Activated CD4-positive, CD25-positive, alpha-beta regulatory T cell treated with anti-CD3 and anti-CD28 coated beads, Interleukin-2, amount 50 U/mL, for 16 hours (primary cell): ENCODE measurements around the gene RAI1.
"Not testable (repeated sequence)": the region's sequence is repeated elsewhere in the genome, so short reads cannot be mapped to it uniquely, and the experiment has no call there.

Source experiments
- DNase-seq: peaks from one replicate; pipeline ENCODE4 v3.0.0-alpha.2; 2020; ENCODE audit warnings: low read depth, low spot score

Gene RAI1

GRCh38 chr17:17681187-17681743 is at the start of gene RAI1:
TSS of gene RAI1 (plus strand) at chr17:17681458. CDS start at chr17:17792949, 111,491 bp downstream.
- peak; percentile 17 for DNase-seq

DNA sequence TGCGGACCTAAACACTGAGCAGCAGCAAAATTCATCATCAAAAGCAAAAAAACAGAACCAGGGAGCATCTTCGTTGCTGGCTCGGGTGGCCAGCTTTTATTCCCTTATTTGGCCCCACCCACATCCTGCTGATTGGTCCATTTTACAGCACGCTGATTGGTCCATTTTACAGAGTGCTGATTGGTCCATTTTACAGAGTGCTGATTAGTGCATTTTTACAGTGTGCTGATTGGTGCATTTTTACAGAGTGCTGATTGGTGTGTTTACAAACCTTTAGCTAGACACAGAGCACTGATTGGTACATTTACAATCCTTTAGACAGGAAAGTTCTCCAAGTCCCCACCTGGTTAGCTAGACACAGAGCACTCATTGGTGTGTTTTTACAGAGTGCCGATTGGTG is 48.6 kb upstream of the RAI1 start:
- DNase-seq = not testable (repeated sequence)

DNA sequence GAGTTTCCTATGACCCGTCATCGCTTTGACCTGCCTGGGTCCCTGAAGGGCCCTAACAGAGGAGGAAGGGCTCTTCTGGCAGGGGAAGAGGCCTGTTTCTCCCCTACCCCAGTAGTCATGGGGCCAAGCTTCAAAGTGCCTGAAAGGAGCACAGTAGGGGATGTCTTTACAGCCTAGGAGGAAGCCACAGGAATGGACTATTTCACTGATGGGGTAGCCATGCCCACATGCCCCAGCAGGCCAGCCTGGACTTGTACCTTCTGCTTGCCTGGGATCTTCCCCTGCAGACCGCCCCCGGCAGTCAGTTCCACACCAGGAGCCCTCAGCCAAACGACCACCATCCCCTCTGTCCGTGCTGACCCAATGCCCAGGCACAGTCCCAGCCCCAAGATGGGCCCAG is 47.9 kb upstream of the RAI1 start:
- DNase-seq = no peak

- DNase-seq = no peak
Observed at GRCh38 chr17:17635126-17635525, 46.1 kb upstream of the RAI1 start.

DNA sequence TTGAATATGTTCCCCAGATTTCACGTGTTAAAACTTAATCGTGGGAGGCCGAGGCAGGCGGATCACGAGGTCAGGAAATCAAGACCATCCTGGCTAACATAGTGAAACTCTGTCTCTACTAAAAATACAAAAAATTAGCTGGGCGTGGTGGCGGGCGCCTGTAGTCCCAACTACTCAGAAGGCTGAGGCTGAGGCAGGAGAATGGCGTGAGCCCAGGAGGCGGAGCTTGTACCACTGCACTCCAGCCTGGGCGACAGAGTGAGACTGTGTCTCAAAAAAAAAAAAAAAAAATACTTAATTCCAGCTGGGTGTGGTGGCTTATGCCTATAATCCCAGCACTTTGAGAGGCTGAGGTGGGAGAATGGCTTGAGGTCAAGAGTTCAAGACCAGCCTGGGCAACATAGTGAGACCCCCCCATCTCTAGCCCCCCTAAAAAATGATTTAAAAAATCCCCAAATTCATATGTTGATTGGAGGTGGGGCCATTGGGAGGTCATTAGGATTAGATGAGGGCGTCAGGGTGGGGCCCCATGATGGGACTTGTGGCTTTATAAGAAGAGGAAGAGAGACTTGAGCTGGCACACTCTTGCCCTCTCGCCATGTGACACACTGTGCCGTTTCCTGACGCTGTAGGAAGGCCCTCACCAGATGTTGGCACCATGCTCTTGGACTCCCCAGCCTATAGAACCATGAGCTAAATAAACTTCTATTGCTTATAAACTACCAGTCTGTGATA is 45.6 kb upstream of the RAI1 start:
- not testable (repeated sequence) for DNase-seq

GRCh38 chr17:17636272-17636885 is 44.9 kb upstream of the RAI1 start:
- no peak for DNase-seq

DNA sequence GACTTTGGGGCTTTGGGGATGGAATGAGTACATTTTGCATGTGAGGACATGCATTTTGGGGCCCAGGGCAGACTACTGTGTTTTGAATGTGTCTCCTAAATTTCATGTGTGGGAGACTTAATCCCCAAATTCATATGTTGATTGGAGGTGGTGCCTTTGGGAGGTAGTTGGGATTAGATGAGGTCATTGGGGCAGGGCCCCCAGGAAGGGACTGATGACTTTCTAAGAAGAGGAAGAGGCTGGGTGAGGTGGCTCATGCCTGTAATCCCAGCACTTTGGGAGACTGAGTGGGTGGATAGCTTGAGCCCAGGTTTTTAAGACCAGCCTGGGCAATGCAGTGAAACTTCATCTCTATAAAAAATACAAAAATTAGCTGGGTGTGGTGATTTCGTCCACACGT is 42.8 kb upstream of the RAI1 start:
- DNase-seq = no peak

GRCh38 chr17:17639661-17640270 is 41.5 kb upstream of the RAI1 start:
- DNase-seq = not testable (repeated sequence)

DNA sequence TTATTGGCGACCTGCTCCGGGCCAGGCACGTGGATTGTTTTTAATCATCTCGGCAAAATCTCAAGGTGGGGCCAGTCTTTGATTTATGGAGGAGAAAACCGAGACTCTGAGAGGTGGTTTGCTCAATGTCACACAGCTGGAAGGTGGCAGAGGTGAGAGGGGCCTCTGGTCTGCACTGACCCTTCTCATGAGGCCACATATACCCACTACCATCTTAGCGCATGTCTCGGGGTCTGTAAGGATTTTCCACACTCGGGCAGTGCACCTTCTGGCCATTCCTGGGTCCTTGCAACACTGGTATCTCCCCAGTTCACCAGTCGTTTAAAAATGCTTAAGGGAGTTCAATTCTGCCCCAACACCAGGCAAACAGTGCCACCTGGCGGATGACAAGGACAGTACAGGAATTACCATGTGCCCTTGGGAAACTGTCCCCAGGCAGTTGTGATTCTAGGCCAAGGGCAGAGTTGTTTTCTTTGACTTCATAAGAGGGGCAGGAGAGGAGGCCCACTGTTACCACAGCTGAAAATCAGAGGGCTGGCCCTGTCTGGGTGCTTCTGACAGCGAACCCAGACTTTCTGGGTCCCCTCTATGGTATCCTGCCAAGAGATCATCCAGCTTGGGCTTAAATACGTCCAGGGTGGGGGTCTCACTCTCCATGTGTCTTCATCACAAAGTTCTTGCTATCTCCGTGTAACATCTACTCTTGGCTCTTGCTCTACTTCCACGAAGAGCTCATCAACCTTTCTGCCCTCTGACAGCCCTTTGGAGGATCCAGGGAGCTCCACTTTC is 39.4 kb upstream of the RAI1 start:
- peak; percentile 77 for DNase-seq

- DNase-seq = not testable (repeated sequence)
Observed at GRCh38 chr17:17645148-17645547, 36.1 kb upstream of the RAI1 start.

DNA sequence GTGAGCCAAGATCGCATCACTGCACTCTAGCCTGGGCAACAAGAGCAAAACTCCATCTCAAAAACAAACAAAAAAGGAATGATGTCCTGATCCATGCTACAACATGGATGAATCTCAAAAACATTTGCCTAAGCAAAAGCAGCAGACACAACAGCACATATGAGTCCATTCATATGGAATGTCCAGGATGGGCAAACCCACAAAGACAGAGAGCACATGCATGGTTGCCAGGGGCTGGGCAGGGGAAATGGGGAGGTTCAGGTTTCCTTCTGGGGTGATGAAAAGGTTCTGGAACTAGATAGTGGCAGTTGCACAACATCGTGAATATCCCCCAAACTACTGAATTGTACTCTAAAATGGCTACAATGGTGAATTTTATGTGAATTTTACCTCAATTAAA is 35.3 kb upstream of the RAI1 start:
- DNase-seq = no peak

GRCh38 chr17:17647524-17648178 is 33.6 kb upstream of the RAI1 start:
- no peak for DNase-seq

DNA sequence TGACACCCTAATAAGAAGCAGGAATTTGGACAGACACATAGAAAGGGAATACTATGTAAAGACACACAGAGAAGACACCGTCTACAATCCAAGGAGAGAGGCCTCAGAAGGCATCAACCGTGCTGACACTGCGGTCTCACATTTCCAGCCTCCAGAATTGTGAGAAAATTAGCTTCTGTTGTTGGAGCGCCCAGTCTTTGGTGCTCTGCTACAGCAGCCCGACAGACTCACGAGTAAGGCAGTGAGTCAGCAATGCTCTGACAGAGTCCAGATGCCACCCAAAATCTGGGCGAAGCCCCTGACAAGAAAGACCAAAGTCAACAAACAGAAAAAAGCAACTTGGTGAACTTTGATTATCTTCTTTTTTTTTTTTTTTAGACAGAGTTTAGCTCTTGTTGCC is 32.5 kb upstream of the RAI1 start:
- no peak for DNase-seq

DNA sequence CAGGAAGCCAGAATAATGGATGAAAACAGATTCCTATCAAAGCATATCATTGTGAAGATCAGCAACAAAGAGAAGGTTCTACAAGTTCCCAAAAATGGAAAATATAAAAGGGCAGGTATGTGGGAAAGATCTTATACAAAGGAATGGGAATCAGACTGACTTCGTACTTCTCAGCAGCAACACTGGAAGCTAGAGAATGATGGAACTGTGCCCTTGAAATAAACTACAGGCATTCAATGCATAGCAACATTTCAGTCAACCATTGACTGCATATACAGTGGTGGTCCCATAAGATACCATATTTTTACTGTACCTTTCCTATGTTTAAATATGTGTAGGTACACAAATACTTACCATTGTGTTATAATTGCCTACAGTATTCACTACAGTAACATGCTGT is 30.3 kb upstream of the RAI1 start:
- no peak for DNase-seq

- no peak for DNase-seq
Observed at GRCh38 chr17:17653343-17653742, 27.9 kb upstream of the RAI1 start.

GRCh38 chr17:17659340-17659739 is 21.9 kb upstream of the RAI1 start:
- DNase-seq = no peak

GRCh38 chr17:17661134-17661533 is 20.1 kb upstream of the RAI1 start:
- DNase-seq = no peak

- no peak for DNase-seq
Observed at GRCh38 chr17:17661834-17662385, 19.3 kb upstream of the RAI1 start.

DNA sequence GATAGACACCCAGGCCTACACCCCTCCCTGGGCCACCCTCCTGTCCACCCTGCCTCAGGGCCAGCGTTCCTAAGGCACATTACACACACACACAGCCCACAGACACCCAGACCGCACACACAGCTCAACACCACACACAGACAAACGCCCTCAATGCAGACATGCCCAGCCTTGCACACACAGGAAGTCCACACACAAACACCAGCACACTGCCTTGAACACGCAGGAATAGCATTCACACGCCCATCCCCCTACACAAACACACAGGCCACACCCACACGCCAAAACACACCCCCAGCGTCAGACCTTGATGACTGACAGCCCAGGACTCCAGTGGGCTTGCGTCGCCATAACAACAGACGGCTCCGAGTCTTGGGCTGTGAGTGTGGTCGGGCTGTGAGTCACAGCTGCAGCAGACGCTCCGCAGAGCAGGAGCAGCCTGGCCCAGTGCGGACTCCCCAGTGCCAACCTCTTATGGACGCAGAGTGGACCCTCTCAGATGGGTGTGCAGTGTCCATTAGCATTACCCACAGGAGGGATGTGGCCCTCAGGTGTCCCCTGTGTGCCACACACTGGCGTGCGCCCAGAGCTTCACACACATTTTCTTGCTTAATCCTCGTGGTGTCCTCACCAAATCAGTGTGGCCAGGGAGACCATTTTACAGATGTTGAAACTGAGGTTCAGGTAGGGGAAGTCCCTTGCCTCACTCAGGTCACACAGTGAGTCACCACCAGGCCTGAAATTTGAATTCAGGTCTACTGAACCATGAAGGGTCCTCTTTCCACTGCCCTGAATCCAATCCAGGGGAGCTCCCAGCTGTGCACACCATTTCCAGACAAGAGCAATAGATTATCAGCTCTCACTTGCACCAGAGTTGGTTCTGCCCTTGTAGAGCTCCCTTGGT is 17.8 kb upstream of the RAI1 start:
- DNase-seq = peak; percentile 40

GRCh38 chr17:17664064-17664452 is 17.2 kb upstream of the RAI1 start:
- DNase-seq = no peak
